ENCODE data around the gene CAPRIN1. TPM values are rescaled to one million over a fixed set of nuclear protein-coding genes. Genes with fewer than 3 reads are reported as not detected.
A peak's percentile ranks its signal among the peaks of the same experiment; 100 is the strongest.

Gene CAPRIN1
- total RNA-seq, 1 donor from 2014 or later: 192 TPM

DNA sequence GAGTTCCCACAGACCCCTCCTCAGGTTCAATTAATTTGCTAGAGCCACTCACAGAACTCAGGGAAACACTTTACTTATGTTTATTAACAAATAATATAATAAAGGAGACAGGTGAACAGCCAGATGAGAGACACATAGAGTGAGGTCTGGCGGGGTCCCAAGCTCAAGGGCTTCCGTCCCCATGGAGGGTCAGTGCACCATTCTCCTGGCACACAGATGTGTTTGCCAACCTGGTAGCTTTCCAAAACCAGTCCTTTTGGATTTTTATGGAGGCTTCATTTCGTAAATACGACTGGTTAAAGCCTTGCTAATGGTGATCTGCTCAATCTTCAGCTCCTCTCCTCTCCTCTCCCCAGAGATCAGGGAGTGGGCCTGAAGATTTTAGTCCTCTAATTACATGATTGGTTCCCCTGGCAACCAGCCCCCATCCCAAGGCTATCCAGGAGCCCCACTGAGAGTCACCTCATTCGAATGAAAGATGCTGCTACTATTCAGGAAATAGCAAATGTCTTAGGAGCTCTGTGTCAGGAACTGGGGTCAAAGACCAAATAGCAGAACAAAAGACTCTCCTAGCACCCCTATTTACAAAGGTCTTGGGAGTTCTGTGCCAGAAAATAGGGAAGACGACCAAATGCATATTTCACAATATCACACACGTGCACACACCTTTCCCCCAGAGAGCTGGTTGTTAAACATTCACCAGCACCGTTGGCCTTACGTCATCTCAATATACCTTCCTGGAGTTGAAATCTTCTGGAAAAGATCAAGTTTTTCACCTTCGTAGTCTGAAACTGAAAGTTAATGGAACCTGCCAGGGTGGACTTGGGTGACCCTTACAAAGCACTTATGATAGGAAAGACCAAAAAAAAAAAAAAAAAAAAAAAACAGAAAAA is 23.8 kb upstream of the CAPRIN1 start:
- H3K27ac ChIP-seq (ENCODE audit: low read depth, low read length): no peak overlapping the region
- no peaks in the 10 kb centered on the region for H3K36me3 ChIP-seq (ENCODE audit: control insufficient read depth in 3 of 3, insufficient read depth in 3 of 3, low read length in 3 of 3)
- no peaks in the 10 kb centered on the region for H3K27me3 ChIP-seq (ENCODE audit: control insufficient read depth in 3 of 3, insufficient read depth in 3 of 3, low read length in 3 of 3)

GRCh38 chr11:34028425-34028824 is 23.1 kb upstream of the CAPRIN1 start:
- H3K27me3 ChIP-seq (ENCODE audit: control insufficient read depth in 3 of 3, insufficient read depth in 3 of 3, low read length in 3 of 3): no peaks in the 10 kb centered on the region
- no peak overlapping the region for H3K9ac ChIP-seq (ENCODE audit: low read depth in 1 of 3, low read length in 3 of 3)
- no peaks in the 10 kb centered on the region for H3K36me3 ChIP-seq (ENCODE audit: control insufficient read depth in 3 of 3, insufficient read depth in 3 of 3, low read length in 3 of 3)
- peak overlapping the region in 1 of 3 donors; percentile 25 for H3K4me3 ChIP-seq (ENCODE audit: low read length in 3 of 3)
- H3K4me1 ChIP-seq (ENCODE audit: control insufficient read depth in 3 of 3, insufficient read depth in 3 of 3, low read length in 3 of 3): peaks cover 0 to 5% (median 0%) of the 10 kb centered on the region in 3 donors
- no peak overlapping the region for H3K27ac ChIP-seq (ENCODE audit: low read depth, low read length)
- no peaks in the 10 kb centered on the region for H3K9me3 ChIP-seq (ENCODE audit: control insufficient read depth in 3 of 3, low read length in 3 of 3)

More for the DNA sequence above, 23.8 kb upstream of the CAPRIN1 start:
- Histone ChIP-seq H3K9ac (ENCODE audit: low read depth in 1 of 3, low read length in 3 of 3) (no peak overlapping the region), H3K9me3 (ENCODE audit: control insufficient read depth in 3 of 3, low read length in 3 of 3) (no peaks in the 10 kb centered on the region), H3K4me1 (ENCODE audit: control insufficient read depth in 3 of 3, insufficient read depth in 3 of 3, low read length in 3 of 3) (peaks cover 0 to 5% (median 0%) of the 10 kb centered on the region in 3 donors), H3K4me3 (ENCODE audit: low read length in 3 of 3) (peak overlapping the region in 1 of 3 donors; percentile 25)

DNA sequence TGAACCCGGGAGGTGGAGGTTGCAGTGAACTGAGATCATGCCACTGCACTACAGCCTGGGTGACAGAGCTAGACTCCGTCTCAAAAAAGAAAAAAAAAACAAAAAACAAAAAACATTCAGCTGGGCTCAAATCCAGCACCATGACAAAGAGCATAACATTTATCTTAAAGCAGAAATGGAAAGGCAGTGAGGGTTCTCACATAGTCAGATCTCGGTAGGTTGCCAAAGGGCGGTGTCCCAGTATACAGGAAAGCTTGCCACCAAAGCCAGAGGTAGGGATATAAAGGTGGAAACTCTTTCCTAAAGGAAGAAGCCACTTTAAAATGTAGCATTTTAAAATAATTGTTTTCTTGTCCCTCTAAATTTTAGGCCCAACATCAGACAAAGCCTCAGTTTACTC is 22.4 kb upstream of the CAPRIN1 start:
- H3K27ac ChIP-seq (ENCODE audit: low read depth, low read length): no peak overlapping the region
- no peaks in the 10 kb centered on the region for H3K27me3 ChIP-seq (ENCODE audit: control insufficient read depth in 3 of 3, insufficient read depth in 3 of 3, low read length in 3 of 3)
- H3K36me3 ChIP-seq (ENCODE audit: control insufficient read depth in 3 of 3, insufficient read depth in 3 of 3, low read length in 3 of 3): no peaks in the 10 kb centered on the region
- H3K9ac ChIP-seq (ENCODE audit: low read depth in 1 of 3, low read length in 3 of 3): no peak overlapping the region
- H3K9me3 ChIP-seq (ENCODE audit: control insufficient read depth in 3 of 3, low read length in 3 of 3): no peaks in the 10 kb centered on the region
- H3K4me3 ChIP-seq (ENCODE audit: low read length in 3 of 3): no peak overlapping the region
- H3K4me1 ChIP-seq (ENCODE audit: control insufficient read depth in 3 of 3, insufficient read depth in 3 of 3, low read length in 3 of 3): peaks cover 0 to 5% (median 0%) of the 10 kb centered on the region in 3 donors

- Histone ChIP-seq H3K4me3 (ENCODE audit: low read length in 3 of 3) (no peak overlapping the region), H3K9ac (ENCODE audit: low read depth in 1 of 3, low read length in 3 of 3) (no peak overlapping the region), H3K36me3 (ENCODE audit: control insufficient read depth in 3 of 3, insufficient read depth in 3 of 3, low read length in 3 of 3) (no peaks in the 10 kb centered on the region), H3K4me1 (ENCODE audit: control insufficient read depth in 3 of 3, insufficient read depth in 3 of 3, low read length in 3 of 3) (peaks cover 0 to 5% (median 0%) of the 10 kb centered on the region in 3 donors), H3K27me3 (ENCODE audit: control insufficient read depth in 3 of 3, insufficient read depth in 3 of 3, low read length in 3 of 3) (no peaks in the 10 kb centered on the region), H3K27ac (ENCODE audit: low read depth, low read length) (no peak overlapping the region), H3K9me3 (ENCODE audit: control insufficient read depth in 3 of 3, low read length in 3 of 3) (no peaks in the 10 kb centered on the region)
Measured at GRCh38 chr11:34030382-34030781, 21.1 kb upstream of the CAPRIN1 start.

GRCh38 chr11:34033399-34033798 is 18.1 kb upstream of the CAPRIN1 start:
- peaks cover 0 to 3% (median 0%) of the 10 kb centered on the region in 3 donors for H3K4me1 ChIP-seq (ENCODE audit: control insufficient read depth in 3 of 3, insufficient read depth in 3 of 3, low read length in 3 of 3)
- H3K36me3 ChIP-seq (ENCODE audit: control insufficient read depth in 3 of 3, insufficient read depth in 3 of 3, low read length in 3 of 3): no peaks in the 10 kb centered on the region
- no peak overlapping the region for H3K27ac ChIP-seq (ENCODE audit: low read depth, low read length)
- no peaks in the 10 kb centered on the region for H3K9me3 ChIP-seq (ENCODE audit: control insufficient read depth in 3 of 3, low read length in 3 of 3)
- H3K27me3 ChIP-seq (ENCODE audit: control insufficient read depth in 3 of 3, insufficient read depth in 3 of 3, low read length in 3 of 3): no peaks in the 10 kb centered on the region
- no peak overlapping the region for H3K4me3 ChIP-seq (ENCODE audit: low read length in 3 of 3)
- no peak overlapping the region for H3K9ac ChIP-seq (ENCODE audit: low read depth in 1 of 3, low read length in 3 of 3)

GRCh38 chr11:34034053-34034452 is 17.5 kb upstream of the CAPRIN1 start:
- no peaks in the 10 kb centered on the region for H3K9me3 ChIP-seq (ENCODE audit: control insufficient read depth in 3 of 3, low read length in 3 of 3)
- H3K27ac ChIP-seq (ENCODE audit: low read depth, low read length): no peak overlapping the region
- H3K4me3 ChIP-seq (ENCODE audit: low read length in 3 of 3): no peak overlapping the region
- no peaks in the 10 kb centered on the region for H3K36me3 ChIP-seq (ENCODE audit: control insufficient read depth in 3 of 3, insufficient read depth in 3 of 3, low read length in 3 of 3)
- no peaks in the 10 kb centered on the region for H3K27me3 ChIP-seq (ENCODE audit: control insufficient read depth in 3 of 3, insufficient read depth in 3 of 3, low read length in 3 of 3)
- H3K4me1 ChIP-seq (ENCODE audit: control insufficient read depth in 3 of 3, insufficient read depth in 3 of 3, low read length in 3 of 3): no peaks in the 10 kb centered on the region
- H3K9ac ChIP-seq (ENCODE audit: low read depth in 1 of 3, low read length in 3 of 3): no peak overlapping the region

GRCh38 chr11:34036456-34036855 is 15.1 kb upstream of the CAPRIN1 start:
- Histone ChIP-seq H3K4me1 (ENCODE audit: control insufficient read depth in 3 of 3, insufficient read depth in 3 of 3, low read length in 3 of 3) (no peaks in the 10 kb centered on the region), H3K27me3 (ENCODE audit: control insufficient read depth in 3 of 3, insufficient read depth in 3 of 3, low read length in 3 of 3) (no peaks in the 10 kb centered on the region)

DNA sequence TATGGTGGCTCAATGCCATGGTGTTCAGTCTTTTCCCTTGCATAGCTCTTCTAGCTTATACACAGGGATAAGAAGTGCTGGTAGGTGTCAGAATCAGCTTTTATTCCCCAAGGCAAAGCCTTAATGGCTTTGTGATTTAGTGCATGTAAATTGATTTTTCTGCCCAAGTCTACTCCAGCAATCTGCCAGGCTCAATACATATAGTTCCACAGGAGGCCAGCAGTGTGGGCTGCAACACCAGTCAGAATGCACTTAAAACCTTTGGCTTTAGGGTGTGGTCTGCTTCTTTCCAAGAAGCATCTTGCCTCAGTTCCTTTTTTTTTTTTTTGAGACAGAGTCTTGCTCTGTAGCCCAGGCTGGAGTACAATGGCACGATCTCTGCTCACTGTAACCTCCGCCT is 14.5 kb upstream of the CAPRIN1 start:
- no peaks in the 10 kb centered on the region for H3K36me3 ChIP-seq (ENCODE audit: control insufficient read depth in 3 of 3, insufficient read depth in 3 of 3, low read length in 3 of 3)
- H3K27ac ChIP-seq (ENCODE audit: low read depth, low read length): no peak overlapping the region
- no peaks in the 10 kb centered on the region for H3K27me3 ChIP-seq (ENCODE audit: control insufficient read depth in 3 of 3, insufficient read depth in 3 of 3, low read length in 3 of 3)

More at GRCh38 chr11:34036456-34036855, 15.1 kb upstream of the CAPRIN1 start:
- H3K36me3 ChIP-seq (ENCODE audit: control insufficient read depth in 3 of 3, insufficient read depth in 3 of 3, low read length in 3 of 3): no peaks in the 10 kb centered on the region
- no peaks in the 10 kb centered on the region for H3K9me3 ChIP-seq (ENCODE audit: control insufficient read depth in 3 of 3, low read length in 3 of 3)
- H3K27ac ChIP-seq (ENCODE audit: low read depth, low read length): no peak overlapping the region
- H3K4me3 ChIP-seq (ENCODE audit: low read length in 3 of 3): no peak overlapping the region
- H3K9ac ChIP-seq (ENCODE audit: low read depth in 1 of 3, low read length in 3 of 3): no peak overlapping the region

DNA sequence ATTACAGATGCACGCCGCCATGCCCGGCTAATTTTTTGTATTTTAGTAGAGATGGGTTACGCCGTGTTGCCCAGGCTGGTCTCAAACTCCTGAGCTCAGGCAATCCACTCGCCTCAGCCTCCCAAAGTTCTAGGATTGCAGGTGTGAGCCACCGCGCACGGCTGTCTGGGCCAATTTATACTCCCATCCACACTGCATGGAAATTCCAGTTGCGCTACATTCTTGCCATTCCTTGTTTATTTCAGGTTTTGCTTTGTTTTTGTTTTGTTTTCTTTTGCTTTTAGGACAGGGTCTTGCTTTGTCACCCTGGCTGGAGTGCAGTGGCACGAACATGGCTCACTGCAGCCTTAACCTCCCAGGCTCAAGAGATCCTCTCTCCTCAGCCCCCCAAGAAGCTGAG is 11.0 kb upstream of the CAPRIN1 start:
- Histone ChIP-seq H3K27ac (ENCODE audit: low read depth, low read length) (no peak overlapping the region), H3K4me3 (ENCODE audit: low read length in 3 of 3) (no peak overlapping the region), H3K27me3 (ENCODE audit: control insufficient read depth in 3 of 3, insufficient read depth in 3 of 3, low read length in 3 of 3) (no peaks in the 10 kb centered on the region), H3K9me3 (ENCODE audit: control insufficient read depth in 3 of 3, low read length in 3 of 3) (no peaks in the 10 kb centered on the region), H3K36me3 (ENCODE audit: control insufficient read depth in 3 of 3, insufficient read depth in 3 of 3, low read length in 3 of 3) (no peaks in the 10 kb centered on the region), H3K4me1 (ENCODE audit: control insufficient read depth in 3 of 3, insufficient read depth in 3 of 3, low read length in 3 of 3) (no peaks in the 10 kb centered on the region), H3K9ac (ENCODE audit: low read depth in 1 of 3, low read length in 3 of 3) (no peak overlapping the region)

More for the DNA sequence above, 14.5 kb upstream of the CAPRIN1 start:
- Histone ChIP-seq H3K4me1 (ENCODE audit: control insufficient read depth in 3 of 3, insufficient read depth in 3 of 3, low read length in 3 of 3) (no peaks in the 10 kb centered on the region), H3K4me3 (ENCODE audit: low read length in 3 of 3) (no peak overlapping the region), H3K9me3 (ENCODE audit: control insufficient read depth in 3 of 3, low read length in 3 of 3) (no peaks in the 10 kb centered on the region), H3K9ac (ENCODE audit: low read depth in 1 of 3, low read length in 3 of 3) (no peak overlapping the region)

GRCh38 chr11:34044664-34045485 is 6.7 kb upstream of the CAPRIN1 start:
- Histone ChIP-seq H3K27ac (ENCODE audit: low read depth, low read length) (no peak overlapping the region), H3K27me3 (ENCODE audit: control insufficient read depth in 3 of 3, insufficient read depth in 3 of 3, low read length in 3 of 3) (no peaks in the 10 kb centered on the region), H3K4me1 (ENCODE audit: control insufficient read depth in 3 of 3, insufficient read depth in 3 of 3, low read length in 3 of 3) (no peaks in the 10 kb centered on the region), H3K9me3 (ENCODE audit: control insufficient read depth in 3 of 3, low read length in 3 of 3) (no peaks in the 10 kb centered on the region), H3K9ac (ENCODE audit: low read depth in 1 of 3, low read length in 3 of 3) (no peak overlapping the region), H3K4me3 (ENCODE audit: low read length in 3 of 3) (no peak overlapping the region), H3K36me3 (ENCODE audit: control insufficient read depth in 3 of 3, insufficient read depth in 3 of 3, low read length in 3 of 3) (no peaks in the 10 kb centered on the region)

Data from skeletal muscle tissue (tissue), 4 donors.